H9 (cell line): ENCODE results near the gene MACROH2A1. TPM values are rescaled to one million over a fixed set of nuclear protein-coding genes. Genes with fewer than 3 reads are reported as not detected.

ENCODE experiments used
- DNase-seq: peaks from one replicate; pipeline ENCODE4 v3.0.0-alpha.2; 2017
- H2AFZ ChIP-seq: one replicate; pipeline ENCODE4 v1.6.1; 2013; ENCODE audit warnings: mild to moderate bottlenecking, low read length, control low read depth, moderate library complexity
- H2AK5ac ChIP-seq: 2 replicates; pipeline ENCODE4 v1.6.1; 2013; ENCODE audit warnings: low read length, control low read depth, mixed read lengths; ENCODE audit not compliant: insufficient read length
- H2BK120ac ChIP-seq: one replicate; pipeline ENCODE4 v1.6.1; 2013; ENCODE audit warnings: low read depth, mild to moderate bottlenecking, low read length, control low read depth, inconsistent platforms; ENCODE audit not compliant: poor library complexity, severe bottlenecking
- H2BK12ac ChIP-seq: 2 replicates; pipeline ENCODE4 v1.6.1; 2013; ENCODE audit warnings: low read length, control low read depth, mixed read lengths, low read depth; ENCODE audit not compliant: insufficient read length
- H2BK15ac ChIP-seq: 2 replicates; pipeline ENCODE4 v1.6.1; 2013; ENCODE audit warnings: low read depth, low read length, control low read depth
- H2BK20ac ChIP-seq: one replicate; pipeline ENCODE4 v1.6.1; 2013; ENCODE audit warnings: low read depth, mild to moderate bottlenecking, low read length, control low read depth, inconsistent platforms; ENCODE audit not compliant: poor library complexity, severe bottlenecking
- H2BK5ac ChIP-seq: 2 replicates; pipeline ENCODE4 v1.6.1; 2013; ENCODE audit warnings: low read length, control low read depth, mixed read lengths; ENCODE audit not compliant: insufficient read length
- H3K14ac ChIP-seq: 2 replicates; pipeline ENCODE4 v1.6.1; 2013; ENCODE audit warnings: low read length, control low read depth; ENCODE audit not compliant: insufficient read depth
- H3K18ac ChIP-seq: 2 replicates; pipeline ENCODE4 v1.6.1; 2013; ENCODE audit warnings: low read depth, mild to moderate bottlenecking, mixed read lengths, low read length, control low read depth; ENCODE audit not compliant: insufficient read length
- H3K23ac ChIP-seq: 2 replicates; pipeline ENCODE4 v1.6.1; 2013; ENCODE audit warnings: low read length, control low read depth, mixed read lengths, low read depth; ENCODE audit not compliant: insufficient read length
- H3K23me2 ChIP-seq: 2 replicates; pipeline ENCODE4 v1.6.1; 2013; ENCODE audit warnings: low read depth, mild to moderate bottlenecking, mixed read lengths, low read length, control low read depth; ENCODE audit not compliant: insufficient read length, poor library complexity, severe bottlenecking
- H3K27ac ChIP-seq: 2 replicates; pipeline ENCODE4 v1.5.1; 2013; ENCODE audit warnings: low read length, control low read depth, mixed read lengths, low read depth; ENCODE audit not compliant: insufficient read length
- H3K27me3 ChIP-seq: 2 replicates; pipeline ENCODE4 v1.6.1; 2013; ENCODE audit warnings: low read length, control low read depth, inconsistent platforms; ENCODE audit not compliant: insufficient read depth
- H3K4ac ChIP-seq: 2 replicates; pipeline ENCODE4 v1.6.1; 2013; ENCODE audit warnings: low read depth, mild to moderate bottlenecking, control low read depth, inconsistent platforms, low read length, moderate library complexity
- H3K4me1 ChIP-seq: 2 replicates; pipeline ENCODE4 v1.6.1; 2013; ENCODE audit warnings: low read length, control low read depth, inconsistent platforms; ENCODE audit not compliant: insufficient read depth
- H3K4me2 ChIP-seq: 2 replicates; pipeline ENCODE4 v1.6.1; 2013; ENCODE audit warnings: low read length, control low read depth, mixed read lengths; ENCODE audit not compliant: insufficient read length, insufficient read depth
- H3K56ac ChIP-seq: 2 replicates; pipeline ENCODE4 v1.6.1; 2013; ENCODE audit warnings: low read depth, mild to moderate bottlenecking, mixed read lengths, low read length, control low read depth; ENCODE audit not compliant: insufficient read length
- H3K79me1 ChIP-seq: 2 replicates; pipeline ENCODE4 v1.6.1; 2013; ENCODE audit warnings: low read depth, mild to moderate bottlenecking, moderate library complexity, low read length, control low read depth, inconsistent platforms; ENCODE audit not compliant: insufficient read depth, poor library complexity, severe bottlenecking
- H3K79me2 ChIP-seq: 2 replicates; pipeline ENCODE4 v1.6.1; 2013; ENCODE audit warnings: low read length, control low read depth, inconsistent platforms; ENCODE audit not compliant: insufficient read depth
- H3K9ac ChIP-seq: 2 replicates; pipeline ENCODE4 v1.6.1; 2013; ENCODE audit warnings: low read length, control low read depth, mixed read lengths; ENCODE audit not compliant: insufficient read length; ENCODE audit errors: extremely low read depth
- H3K9me3 ChIP-seq: one replicate; pipeline ENCODE4 v1.6.1; 2013; ENCODE audit warnings: low read depth, low read length, inconsistent platforms; ENCODE audit not compliant: control insufficient read depth
- H3T11ph ChIP-seq: one replicate; pipeline ENCODE4 v1.6.1; 2013; ENCODE audit warnings: mild to moderate bottlenecking, low read length, control low read depth, inconsistent platforms
- H4K20me1 ChIP-seq: one replicate; pipeline ENCODE4 v1.6.1; 2013; ENCODE audit not compliant: control insufficient read depth, insufficient read length, insufficient read depth
- H4K5ac ChIP-seq: 2 replicates; pipeline ENCODE4 v1.6.1; 2013; ENCODE audit warnings: low read depth, mild to moderate bottlenecking, mixed read lengths, low read length, control low read depth; ENCODE audit not compliant: insufficient read length
- H4K8ac ChIP-seq: replicated peaks from 2 replicates; pipeline ENCODE4 v1.6.1; 2013; ENCODE audit warnings: low read length, control low read depth, mixed read lengths, low read depth; ENCODE audit not compliant: insufficient read length
- H4K91ac ChIP-seq: 2 replicates; pipeline ENCODE4 v1.6.1; 2013; ENCODE audit warnings: low read depth, mild to moderate bottlenecking, moderate library complexity, mixed read lengths, low read length, control low read depth; ENCODE audit not compliant: insufficient read length
- H3K27ac Mint-ChIP-seq, 3 experiments: 2 replicates in 2 of 3; 3 replicates in 1 of 3; pipeline ENCODE4 v1.8.0; 2020 to 2021; ENCODE audit warnings: mixed read lengths in 3 of 3, mild to moderate bottlenecking in 1 of 3, moderate library complexity in 1 of 3
- H3K27me3 Mint-ChIP-seq: 2 replicates; pipeline ENCODE4 v1.8.0; 2021; ENCODE audit warnings: low read depth, mild to moderate bottlenecking, moderate library complexity, mixed read lengths
- H3K36me3 Mint-ChIP-seq, 3 experiments: 2 replicates in 2 of 3; 3 replicates in 1 of 3; pipeline ENCODE4 v1.8.0; 2020 to 2021; ENCODE audit warnings: low read depth in 3 of 3, mixed read lengths in 3 of 3; ENCODE audit not compliant: insufficient read depth in 1 of 3
- H3K4me1 Mint-ChIP-seq, 2 experiments: 2 replicates each; pipeline ENCODE4 v1.8.0; 2020; ENCODE audit warnings: mixed read lengths in 2 of 2
- H3K4me3 Mint-ChIP-seq, 2 experiments: 2 replicates in 1 of 2; 3 replicates in 1 of 2; pipeline ENCODE4 v1.8.0; 2020 to 2021; ENCODE audit warnings: mild to moderate bottlenecking in 2 of 2, mixed read lengths in 2 of 2, moderate library complexity in 1 of 2
- H3K9me3 Mint-ChIP-seq, 2 experiments: 2 replicates in 1 of 2; 3 replicates in 1 of 2; pipeline ENCODE4 v1.8.0; 2020; ENCODE audit warnings: mild to moderate bottlenecking in 2 of 2, mixed read lengths in 2 of 2, moderate library complexity in 1 of 2
- WGBS: extraction: QIAGEN DNeasy Blood & Tissue Kit; methylation state at CpG from one replicate; pipeline ENCODE4 v1.1.7; 2013; ENCODE audit warnings: missing lambda C conversion rate, low lambda C conversion rate, mixed read lengths; ENCODE audit not compliant: insufficient read length; ENCODE audit errors: extremely low coverage; 5-methylcytosine and 5-hydroxymethylcytosine counted together
- total RNA-seq: library from RNA; stranded (reverse); gene quantifications from 2 replicates; pipeline ENCODE4 v1.2.1, GENCODE V29; 2021
- TF ChIP-seq, protein P1 (sequence below): fragments of 200-600 bp; sonication (generic); conservative IDR thresholded peaks from 3 replicates; pipeline ENCODE4 v1.8.0; 2021; ENCODE audit warnings: antibody characterized with exemption, mild to moderate bottlenecking

Gene MACROH2A1
- total RNA-seq, 1 experiment from 2014 or later, result 111 TPM

- H3K36me3 Mint-ChIP-seq, result peaks cover 0 to 8% (median 3%) of the 10 kb centered on the region in 3 experiments; a peak in 4 of 7 replicates
- Histone ChIP-seq H3K14ac (no peak overlapping the region), H2BK120ac (no peak overlapping the region), H3K9ac (no peak overlapping the region), H3T11ph (no peak overlapping the region), H2AFZ (no peak overlapping the region), H3K4me2 (no peak overlapping the region), H3K27ac (no peak overlapping the region), H2BK15ac (no peak overlapping the region), H3K79me1 (no peaks in the 10 kb centered on the region), H3K23me2 (no peaks in the 10 kb centered on the region), H2BK12ac (no peak overlapping the region), H3K4me1 (no peaks in the 10 kb centered on the region), H4K5ac (no peak overlapping the region), H2AK5ac (no peak overlapping the region), H3K18ac (no peak overlapping the region), H3K79me2 (no peaks in the 10 kb centered on the region), H2BK5ac (no peak overlapping the region), H3K4ac (no peak overlapping the region), H3K23ac (no peak overlapping the region), H4K20me1 (no peaks in the 10 kb centered on the region), H3K9me3 (peaks cover 4% of the 10 kb centered on the region), H2BK20ac (no peak overlapping the region), H4K91ac (no peak overlapping the region), H3K56ac (no peak overlapping the region), H3K27me3 (no peaks in the 10 kb centered on the region), H4K8ac (no peak overlapping the region)
- H3K4me1 Mint-ChIP-seq, result no peaks in the 10 kb centered on the region
- H3K27ac Mint-ChIP-seq, result no peak overlapping the region
- no peak overlapping the region for H3K4me3 Mint-ChIP-seq
- DNase-seq, result no peak
- TF ChIP-seq, protein P1, sequence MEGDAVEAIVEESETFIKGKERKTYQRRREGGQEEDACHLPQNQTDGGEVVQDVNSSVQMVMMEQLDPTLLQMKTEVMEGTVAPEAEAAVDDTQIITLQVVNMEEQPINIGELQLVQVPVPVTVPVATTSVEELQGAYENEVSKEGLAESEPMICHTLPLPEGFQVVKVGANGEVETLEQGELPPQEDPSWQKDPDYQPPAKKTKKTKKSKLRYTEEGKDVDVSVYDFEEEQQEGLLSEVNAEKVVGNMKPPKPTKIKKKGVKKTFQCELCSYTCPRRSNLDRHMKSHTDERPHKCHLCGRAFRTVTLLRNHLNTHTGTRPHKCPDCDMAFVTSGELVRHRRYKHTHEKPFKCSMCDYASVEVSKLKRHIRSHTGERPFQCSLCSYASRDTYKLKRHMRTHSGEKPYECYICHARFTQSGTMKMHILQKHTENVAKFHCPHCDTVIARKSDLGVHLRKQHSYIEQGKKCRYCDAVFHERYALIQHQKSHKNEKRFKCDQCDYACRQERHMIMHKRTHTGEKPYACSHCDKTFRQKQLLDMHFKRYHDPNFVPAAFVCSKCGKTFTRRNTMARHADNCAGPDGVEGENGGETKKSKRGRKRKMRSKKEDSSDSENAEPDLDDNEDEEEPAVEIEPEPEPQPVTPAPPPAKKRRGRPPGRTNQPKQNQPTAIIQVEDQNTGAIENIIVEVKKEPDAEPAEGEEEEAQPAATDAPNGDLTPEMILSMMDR, result no peak
- peaks cover 58% of the 10 kb centered on the region for H3K27me3 Mint-ChIP-seq
- no CpG with 5 or more reads among the region's 1 CpG for WGBS
- peaks cover 9 to 10% of the 10 kb centered on the region in 2 experiments for H3K9me3 Mint-ChIP-seq
Measured at GRCh38 chr5:135423846-135424168, 24.8 kb upstream of the MACROH2A1 start.
